22Rv1 (cell line): Measurements from ENCODE around the gene S1PR1.

Experiments used
- ZFX ChIP-seq: fragments of 450-650 bp; IDR thresholded peaks from 2 replicates; pipeline ENCODE4 v1.6.1; 2017; ENCODE audit warnings: antibody characterized with exemption, borderline replicate concordance
- TF ChIP-seq, protein P1 (sequence below): fragments of 450-650 bp; IDR thresholded peaks from 2 replicates; pipeline ENCODE4 v1.5.1; 2017; ENCODE audit warnings: mild to moderate bottlenecking

DNA sequence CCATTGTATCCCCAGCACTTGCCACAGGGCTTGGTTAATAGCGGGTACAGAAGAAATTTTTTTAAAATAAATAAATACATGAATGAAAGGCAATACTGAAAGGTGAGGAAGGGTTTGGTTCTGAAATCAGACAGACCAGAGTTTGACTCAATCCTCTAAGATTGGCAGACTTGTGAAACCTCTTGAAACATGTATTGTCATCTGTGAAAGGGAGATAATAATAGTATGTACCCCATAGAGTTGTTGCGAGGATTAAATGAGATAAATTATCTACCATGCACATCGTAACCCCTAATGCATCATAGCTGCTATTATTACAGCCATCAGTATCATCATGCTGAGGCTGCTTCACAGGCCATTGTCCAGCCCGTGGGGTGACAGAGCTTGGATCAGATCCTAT lies 41.4 kb downstream of the S1PR1 start:
- TF ChIP-seq, protein P1, sequence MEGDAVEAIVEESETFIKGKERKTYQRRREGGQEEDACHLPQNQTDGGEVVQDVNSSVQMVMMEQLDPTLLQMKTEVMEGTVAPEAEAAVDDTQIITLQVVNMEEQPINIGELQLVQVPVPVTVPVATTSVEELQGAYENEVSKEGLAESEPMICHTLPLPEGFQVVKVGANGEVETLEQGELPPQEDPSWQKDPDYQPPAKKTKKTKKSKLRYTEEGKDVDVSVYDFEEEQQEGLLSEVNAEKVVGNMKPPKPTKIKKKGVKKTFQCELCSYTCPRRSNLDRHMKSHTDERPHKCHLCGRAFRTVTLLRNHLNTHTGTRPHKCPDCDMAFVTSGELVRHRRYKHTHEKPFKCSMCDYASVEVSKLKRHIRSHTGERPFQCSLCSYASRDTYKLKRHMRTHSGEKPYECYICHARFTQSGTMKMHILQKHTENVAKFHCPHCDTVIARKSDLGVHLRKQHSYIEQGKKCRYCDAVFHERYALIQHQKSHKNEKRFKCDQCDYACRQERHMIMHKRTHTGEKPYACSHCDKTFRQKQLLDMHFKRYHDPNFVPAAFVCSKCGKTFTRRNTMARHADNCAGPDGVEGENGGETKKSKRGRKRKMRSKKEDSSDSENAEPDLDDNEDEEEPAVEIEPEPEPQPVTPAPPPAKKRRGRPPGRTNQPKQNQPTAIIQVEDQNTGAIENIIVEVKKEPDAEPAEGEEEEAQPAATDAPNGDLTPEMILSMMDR: no peak
- TF ChIP-seq ZFX: no peak
